ENCODE measurements around the gene VWA2. TPM values are rescaled to one million over a fixed set of nuclear protein-coding genes. Genes with fewer than 3 reads are reported as not detected.

Gene VWA2
- total and polyA plus RNA-seq, 2 donors (not counting 1 experiment from before 2014, with no cell fraction given) = not detected

DNA sequence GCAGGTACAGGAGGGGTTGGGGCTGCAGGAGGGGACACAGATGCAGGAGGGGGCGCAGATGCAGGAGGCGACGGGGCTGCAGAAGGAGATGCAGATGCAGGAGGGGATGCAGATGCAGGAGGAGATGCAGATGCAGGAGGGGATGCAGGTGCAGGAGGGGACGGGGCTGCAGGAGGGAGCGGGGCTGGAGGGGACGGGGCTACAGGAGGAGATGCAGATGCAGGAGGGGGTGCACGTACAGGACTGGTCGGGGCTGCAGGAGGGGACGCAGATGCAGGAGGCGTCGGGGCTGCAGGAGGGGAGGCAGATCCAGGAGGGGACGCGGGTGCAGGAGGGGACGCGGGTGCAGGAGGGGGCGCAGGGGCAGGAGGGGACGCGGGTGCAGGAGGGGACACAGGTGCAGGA lies 66.5 kb downstream of the VWA2 start:
- Mint-ChIP-seq H3K4me3 (peak overlapping the region; percentile 91), H3K4me1 (peaks cover 13% of the 10 kb centered on the region), H3K27ac (no peak overlapping the region), H3K9me3 (ENCODE audit: insufficient read depth) (no peaks in the 10 kb centered on the region), H3K27me3 (no peaks in the 10 kb centered on the region)
- Histone ChIP-seq H2AFZ (ENCODE audit: insufficient read depth, low read depth, low read length, poor library complexity, severe bottlenecking) (peak overlapping the region; percentile 99), H3K9ac (ENCODE audit: low read length) (no peak overlapping the region), H3K4me3 (ENCODE audit: control extremely low read depth in 1 of 5, extremely low read depth in 1 of 5, insufficient read depth in 1 of 5, low read depth in 2 of 5, low read length in 4 of 5) (no peak overlapping the region), H3K27me3 (replicated peaks in 1 of 4; ENCODE audit: control extremely low read depth in 1 of 4, control insufficient read depth in 3 of 4, insufficient read depth in 4 of 4, low read length in 3 of 4) (no peaks in the 10 kb centered on the region), H3K79me2 (ENCODE audit: control insufficient read depth, insufficient read depth, low read length) (no peaks in the 10 kb centered on the region), H3K27ac (ENCODE audit: low read length in 2 of 2) (no peak overlapping the region), H3K4me1 (ENCODE audit: control insufficient read depth in 2 of 2, insufficient read depth in 2 of 2, low read length in 2 of 2) (peaks cover 0 to 10% of the 10 kb centered on the region in 2 donors), H3K9me3 (ENCODE audit: control extremely low read depth in 1 of 3, control insufficient read depth in 2 of 3, insufficient read depth in 1 of 3, low read length in 2 of 3) (no peaks in the 10 kb centered on the region), H4K20me1 (ENCODE audit: control insufficient read depth, insufficient read depth, low read length, poor library complexity, severe bottlenecking) (no peaks in the 10 kb centered on the region), H3K4me2 (replicated peaks; ENCODE audit: low read depth, low read length, poor library complexity, severe bottlenecking) (peak overlapping the region; percentile 97), H3K36me3 (replicated peaks in 1 of 2; ENCODE audit: control extremely low read depth in 1 of 2, control insufficient read depth in 1 of 2, extremely low read depth in 1 of 2, insufficient read depth in 2 of 2, low read length in 1 of 2) (peaks cover 0 to 2% of the 10 kb centered on the region in 2 experiments)
- CTCF ChIA-PET = interaction anchor here (1.7 kb wide), 1 partner anchor 17 kb away, joined by 3 read pairs; no protein-coding TSS in a partner anchor
- DNase-seq = no peak
- no peak for ATAC-seq (ENCODE audit: low read depth)
- POLR2A ChIA-PET = no interaction called here
- TF ChIP-seq EZH2 (IDR thresholded peaks at IDR 0.05; ENCODE audit: borderline replicate concordance, insufficient read depth, low read depth, low read length, poor library complexity, severe bottlenecking) = no peak
- TF ChIP-seq, protein P1, sequence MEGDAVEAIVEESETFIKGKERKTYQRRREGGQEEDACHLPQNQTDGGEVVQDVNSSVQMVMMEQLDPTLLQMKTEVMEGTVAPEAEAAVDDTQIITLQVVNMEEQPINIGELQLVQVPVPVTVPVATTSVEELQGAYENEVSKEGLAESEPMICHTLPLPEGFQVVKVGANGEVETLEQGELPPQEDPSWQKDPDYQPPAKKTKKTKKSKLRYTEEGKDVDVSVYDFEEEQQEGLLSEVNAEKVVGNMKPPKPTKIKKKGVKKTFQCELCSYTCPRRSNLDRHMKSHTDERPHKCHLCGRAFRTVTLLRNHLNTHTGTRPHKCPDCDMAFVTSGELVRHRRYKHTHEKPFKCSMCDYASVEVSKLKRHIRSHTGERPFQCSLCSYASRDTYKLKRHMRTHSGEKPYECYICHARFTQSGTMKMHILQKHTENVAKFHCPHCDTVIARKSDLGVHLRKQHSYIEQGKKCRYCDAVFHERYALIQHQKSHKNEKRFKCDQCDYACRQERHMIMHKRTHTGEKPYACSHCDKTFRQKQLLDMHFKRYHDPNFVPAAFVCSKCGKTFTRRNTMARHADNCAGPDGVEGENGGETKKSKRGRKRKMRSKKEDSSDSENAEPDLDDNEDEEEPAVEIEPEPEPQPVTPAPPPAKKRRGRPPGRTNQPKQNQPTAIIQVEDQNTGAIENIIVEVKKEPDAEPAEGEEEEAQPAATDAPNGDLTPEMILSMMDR (IDR thresholded peaks at IDR 0.05) = no peak
- whole genome bisulfite sequencing (ENCODE audit: insufficient coverage) = 99% methylated on average over 8 of the region's 18 CpGs
- intact Hi-C loops (cut with micrococcal nuclease) = loop anchor here (2.0 to 10.0 kb wide), 2 partner anchors 129 to 389 kb away; no protein-coding TSS in a partner anchor

DNA sequence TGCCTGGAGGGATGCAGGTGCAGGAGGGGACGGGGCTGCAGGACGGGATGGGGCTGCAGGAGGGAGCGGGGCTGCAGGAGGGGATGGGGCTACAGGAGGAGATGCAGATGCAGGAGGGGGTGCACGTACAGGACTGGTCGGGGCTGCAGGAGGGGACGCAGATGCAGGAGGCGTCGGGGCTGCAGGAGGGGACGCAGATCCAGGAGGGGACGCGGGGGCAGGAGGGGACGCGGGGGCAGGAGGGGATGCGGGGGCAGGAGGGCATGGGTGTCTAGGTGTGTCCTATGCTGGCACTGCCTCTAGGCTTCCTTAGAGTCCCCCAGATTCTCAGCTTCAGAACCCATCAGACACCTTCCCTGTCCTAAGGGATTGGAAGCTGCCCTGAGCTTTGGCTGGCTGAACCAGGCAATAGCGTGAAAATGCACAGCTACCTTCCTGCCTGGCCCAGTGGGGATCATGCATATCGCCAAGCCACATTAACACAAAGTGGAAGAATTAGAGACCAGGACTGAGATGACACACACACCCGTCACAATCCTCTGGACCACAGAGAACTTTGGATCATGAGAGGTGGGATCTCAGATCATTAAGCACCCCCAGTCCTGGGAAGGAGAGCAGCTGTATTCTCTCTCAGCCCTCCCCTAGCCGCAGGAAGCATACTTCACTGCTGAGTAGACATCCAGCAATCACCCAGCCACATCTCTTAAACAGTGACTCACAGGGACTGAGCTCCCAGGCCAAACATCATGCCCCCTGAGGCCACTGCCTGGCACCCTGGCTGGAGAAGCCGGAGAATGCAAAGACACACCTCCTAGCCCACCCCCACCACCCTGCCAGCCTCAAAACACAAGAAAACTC lies 67.3 kb downstream of the VWA2 start:
- Histone ChIP-seq H3K79me2 (ENCODE audit: control insufficient read depth, insufficient read depth, low read length) (no peaks in the 10 kb centered on the region), H3K4me1 (ENCODE audit: control insufficient read depth in 2 of 2, insufficient read depth in 2 of 2, low read length in 2 of 2) (peaks cover 0 to 10% of the 10 kb centered on the region in 2 donors), H3K4me3 (ENCODE audit: control extremely low read depth in 1 of 5, extremely low read depth in 1 of 5, insufficient read depth in 1 of 5, low read depth in 2 of 5, low read length in 4 of 5) (no peak overlapping the region), H3K36me3 (replicated peaks in 1 of 2; ENCODE audit: control extremely low read depth in 1 of 2, control insufficient read depth in 1 of 2, extremely low read depth in 1 of 2, insufficient read depth in 2 of 2, low read length in 1 of 2) (peaks cover 0 to 2% of the 10 kb centered on the region in 2 experiments), H2AFZ (ENCODE audit: insufficient read depth, low read depth, low read length, poor library complexity, severe bottlenecking) (no peak overlapping the region), H4K20me1 (ENCODE audit: control insufficient read depth, insufficient read depth, low read length, poor library complexity, severe bottlenecking) (no peaks in the 10 kb centered on the region), H3K9me3 (ENCODE audit: control extremely low read depth in 1 of 3, control insufficient read depth in 2 of 3, insufficient read depth in 1 of 3, low read length in 2 of 3) (no peaks in the 10 kb centered on the region), H3K4me2 (replicated peaks; ENCODE audit: low read depth, low read length, poor library complexity, severe bottlenecking) (no peak overlapping the region), H3K27ac (ENCODE audit: low read length in 2 of 2) (no peak overlapping the region), H3K9ac (ENCODE audit: low read length) (no peak overlapping the region), H3K27me3 (replicated peaks in 1 of 4; ENCODE audit: control extremely low read depth in 1 of 4, control insufficient read depth in 3 of 4, insufficient read depth in 4 of 4, low read length in 3 of 4) (no peaks in the 10 kb centered on the region)
- Mint-ChIP-seq H3K4me1 (peaks cover 13% of the 10 kb centered on the region), H3K27me3 (no peaks in the 10 kb centered on the region), H3K4me3 (no peak overlapping the region), H3K27ac (no peak overlapping the region), H3K9me3 (ENCODE audit: insufficient read depth) (no peaks in the 10 kb centered on the region)
- ChIA-PET CTCF (interaction anchor here (2.3 kb wide), 1 partner anchor 479 kb away, joined by 11 read pairs; no protein-coding TSS in a partner anchor), POLR2A (no interaction called here)
- intact Hi-C loops (cut with micrococcal nuclease) = loop anchor here (10.0 kb wide), 1 partner anchor 128 kb away; no protein-coding TSS in a partner anchor
- WGBS (ENCODE audit: insufficient coverage) = 92% methylated on average over 9 of the region's 19 CpGs
- ATAC-seq (ENCODE audit: low read depth) = no peak
- DNase-seq = no peak
- TF ChIP-seq, protein P1 (IDR thresholded peaks at IDR 0.05) = no peak
- no peak for TF ChIP-seq EZH2 (IDR thresholded peaks at IDR 0.05; ENCODE audit: borderline replicate concordance, insufficient read depth, low read depth, low read length, poor library complexity, severe bottlenecking)

Data from B cell (primary cell).